ENCODE data around the gene CCDC33.

Gene CCDC33

DNA sequence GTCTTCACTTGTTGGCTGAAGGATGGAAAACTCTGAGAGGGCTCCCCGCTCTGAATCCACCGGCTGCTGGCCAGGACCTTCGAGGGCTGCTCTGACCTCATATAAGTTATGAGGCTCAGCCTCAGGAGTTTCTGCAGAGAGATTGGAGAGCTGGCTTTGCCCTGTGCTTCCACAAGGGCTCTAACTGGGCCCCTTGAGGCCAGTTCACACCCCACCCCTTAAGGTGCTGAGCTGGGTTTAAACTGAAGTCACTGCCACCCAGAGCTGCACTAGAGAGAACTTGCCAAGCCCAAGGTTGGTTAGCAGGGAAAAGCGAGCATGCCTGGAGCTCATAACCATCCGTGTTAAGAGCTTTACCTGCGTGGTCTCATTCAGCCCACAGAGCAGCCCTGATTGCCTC lies 2.8 kb upstream of the CCDC33 start:
- no peak for DNase-seq

DNA sequence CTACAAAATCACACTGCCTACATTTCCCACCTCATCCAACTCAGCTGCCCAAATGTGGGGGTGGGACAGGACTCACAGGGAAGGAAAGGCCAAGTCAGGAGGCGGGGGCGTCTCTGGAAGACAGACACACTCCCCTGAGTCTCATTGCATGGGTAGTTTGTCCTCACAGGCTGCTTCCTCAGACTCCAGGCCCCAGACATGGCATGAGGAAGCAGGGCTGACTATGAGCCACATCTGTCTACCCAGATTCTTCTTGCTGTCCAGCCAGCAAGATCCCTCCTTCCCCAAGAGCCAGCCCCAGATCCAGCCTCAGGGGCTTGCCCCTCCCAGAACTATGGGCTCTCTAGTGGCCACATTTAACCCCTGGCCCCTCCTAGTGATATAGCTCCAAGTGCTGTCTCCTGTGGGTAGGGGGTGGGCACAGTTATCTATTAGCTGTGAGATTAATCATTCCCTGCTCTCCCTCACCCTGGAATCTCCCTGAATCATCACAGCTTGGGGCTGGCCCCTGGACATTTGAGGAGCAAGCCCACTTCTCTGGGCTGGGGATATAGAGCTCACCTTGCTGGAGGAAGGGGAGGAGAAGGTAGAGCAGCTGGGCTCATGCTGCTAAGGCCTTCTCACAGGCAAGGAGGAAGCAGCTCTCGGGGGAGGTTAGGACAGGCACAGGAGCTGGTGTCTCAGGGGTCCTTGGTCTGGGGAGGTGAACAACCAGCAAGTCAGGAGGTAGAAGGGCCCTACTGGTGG lies 2.1 kb upstream of the CCDC33 start:
- DNase-seq: no peak

DNA sequence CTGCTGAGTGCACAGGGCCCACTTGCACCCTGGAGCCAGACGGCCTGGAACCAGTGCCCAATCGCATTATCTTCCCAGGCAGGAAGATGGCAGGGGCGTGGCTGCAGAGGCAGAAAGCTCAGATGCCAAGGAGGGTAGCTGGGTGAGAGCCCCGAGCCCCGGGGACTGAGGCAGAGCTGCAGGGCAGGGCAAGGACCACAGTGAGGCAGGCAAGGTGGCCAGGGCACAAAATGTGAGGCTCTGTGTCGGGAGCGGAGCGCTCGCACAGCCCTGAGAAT lies 1.6 kb upstream of the CCDC33 start:
- DNase-seq: no peak

DNA sequence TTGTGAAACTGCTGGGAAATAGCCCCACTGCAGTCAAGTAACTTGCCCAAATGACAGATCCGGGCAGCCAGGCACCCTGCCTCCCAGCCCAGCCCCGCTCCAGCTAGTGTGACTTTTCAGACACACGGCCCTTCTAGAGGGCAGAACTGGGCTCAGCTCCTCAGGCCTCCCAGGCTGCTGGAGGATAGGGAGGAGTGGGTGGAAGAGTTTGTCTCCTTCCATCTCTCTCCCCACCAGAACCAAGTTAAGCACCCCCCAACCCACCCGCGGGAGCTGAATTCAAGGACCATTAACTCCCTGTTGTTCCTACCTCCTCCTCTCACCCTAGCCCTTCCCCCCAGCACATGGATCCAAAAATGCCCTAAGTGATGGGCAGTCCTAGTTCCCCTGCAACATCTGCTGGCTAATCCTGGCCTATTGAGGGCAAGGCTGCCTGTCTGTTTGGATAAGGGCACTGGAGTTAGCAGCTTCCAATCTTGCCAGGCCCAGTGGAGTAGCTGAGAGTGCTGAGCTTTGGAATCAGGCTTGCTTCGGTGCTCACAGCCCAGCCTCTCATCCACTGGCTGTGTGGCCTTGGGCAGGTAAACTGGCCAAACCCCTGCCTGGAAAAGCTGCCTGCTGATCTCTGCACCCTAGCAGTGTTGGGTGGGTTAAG lies 3.1 kb downstream of the CCDC33 start:
- DNase-seq: peak; percentile 68

DNA sequence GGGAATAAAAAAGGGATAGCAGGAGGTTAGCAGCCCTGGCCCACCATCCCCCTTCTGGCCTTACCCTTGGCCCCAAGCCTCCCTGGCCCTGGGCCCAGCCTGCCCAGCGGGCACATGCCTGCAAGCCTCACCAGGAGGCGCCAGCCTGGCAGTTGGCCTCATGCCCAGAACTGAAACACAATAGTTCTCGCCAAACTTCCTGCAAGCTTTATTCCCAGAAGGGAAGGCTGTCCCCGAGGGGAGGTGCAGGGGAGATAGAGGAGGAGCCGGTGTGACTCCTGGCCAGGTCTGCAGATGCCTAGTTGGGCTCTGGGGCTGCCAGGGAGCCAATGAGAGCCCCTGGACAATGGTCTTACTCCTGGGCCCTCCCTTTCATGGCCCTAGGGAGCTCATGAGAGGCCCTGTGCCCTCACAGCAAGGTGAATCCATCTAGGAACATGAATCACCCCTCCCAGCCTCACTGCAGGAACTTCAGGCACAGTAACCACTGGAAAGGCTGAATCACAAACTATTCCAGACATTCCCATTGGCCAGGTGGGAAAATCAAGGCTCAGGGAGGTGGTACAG lies 4.0 kb downstream of the CCDC33 start:
- peak; percentile 97 for DNase-seq

DNA sequence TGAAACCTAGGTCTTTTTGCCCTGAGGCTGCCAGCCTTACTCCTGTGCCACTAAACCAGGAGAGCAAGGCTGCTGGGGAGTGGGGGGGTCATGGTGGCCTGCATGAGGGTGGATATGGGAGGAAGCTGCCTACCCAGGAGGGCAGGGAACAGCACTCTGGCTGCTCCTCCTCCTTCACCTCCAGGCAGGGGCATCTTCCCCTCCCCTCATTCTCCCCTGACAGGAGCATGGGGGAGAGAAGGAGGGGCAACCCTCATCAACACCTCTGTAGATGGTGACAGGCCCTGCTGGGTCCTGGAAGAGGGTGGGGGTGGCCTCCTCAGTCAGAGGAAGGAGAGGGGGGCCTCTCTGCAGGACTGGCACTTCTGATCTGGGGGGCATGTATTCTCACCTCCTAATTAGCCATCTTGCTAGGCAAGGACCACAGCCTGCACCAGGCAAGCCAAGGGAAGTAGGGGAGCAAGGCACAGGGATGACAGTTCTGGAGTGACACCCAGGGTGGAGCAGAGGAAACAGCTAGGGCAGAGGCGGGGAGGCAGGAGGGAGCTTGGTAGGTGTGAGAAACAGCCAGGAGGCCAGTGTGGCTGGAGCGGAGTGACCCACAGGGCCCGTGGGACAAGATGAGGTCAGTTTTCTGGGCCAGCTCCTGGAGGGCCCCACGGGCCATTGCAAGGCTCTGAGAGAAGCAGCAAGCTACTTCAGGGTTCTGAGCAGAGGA lies 4.9 kb downstream of the CCDC33 start:
- no peak for DNase-seq

DNA sequence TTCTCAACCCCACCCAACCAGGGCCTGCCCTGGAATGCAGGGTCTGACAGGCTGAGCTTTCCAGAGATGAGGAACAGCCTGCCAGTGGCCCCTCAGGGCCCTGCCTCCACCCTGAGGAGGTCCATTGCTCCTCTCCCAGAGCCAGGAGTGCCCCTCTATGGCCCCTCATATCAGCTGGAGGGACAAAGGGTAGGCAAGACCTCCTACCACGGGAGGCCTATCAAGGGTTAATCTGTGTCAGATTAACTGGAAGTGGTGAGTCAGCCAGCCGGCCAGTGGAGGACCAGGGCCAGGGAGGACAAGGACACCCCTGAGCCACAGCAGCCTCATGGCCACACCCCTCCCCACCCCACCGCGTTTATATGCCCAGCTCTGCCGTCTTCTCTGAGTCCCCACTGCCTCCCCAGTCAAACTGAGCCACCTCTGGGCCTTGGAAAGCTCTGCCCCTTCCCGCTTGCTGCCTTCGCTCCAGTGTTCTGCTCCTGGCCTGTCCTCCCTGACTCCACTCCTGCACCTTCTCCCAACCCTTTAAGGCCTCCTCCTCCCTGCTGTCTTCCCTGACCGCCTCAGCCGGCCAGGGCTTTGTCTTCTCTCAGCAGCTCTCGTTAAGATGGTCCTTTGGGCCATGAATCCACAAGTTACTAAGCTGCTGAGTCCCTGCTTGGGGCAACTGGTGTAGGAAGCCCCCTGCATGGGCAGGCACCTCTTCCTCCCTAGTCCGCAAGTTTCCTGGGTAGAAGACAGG lies 6.5 kb downstream of the CCDC33 start:
- DNase-seq: no peak

GRCh38 chr15:74243431-74243830 lies 7.3 kb downstream of the CCDC33 start:
- DNase-seq: no peak

DNA sequence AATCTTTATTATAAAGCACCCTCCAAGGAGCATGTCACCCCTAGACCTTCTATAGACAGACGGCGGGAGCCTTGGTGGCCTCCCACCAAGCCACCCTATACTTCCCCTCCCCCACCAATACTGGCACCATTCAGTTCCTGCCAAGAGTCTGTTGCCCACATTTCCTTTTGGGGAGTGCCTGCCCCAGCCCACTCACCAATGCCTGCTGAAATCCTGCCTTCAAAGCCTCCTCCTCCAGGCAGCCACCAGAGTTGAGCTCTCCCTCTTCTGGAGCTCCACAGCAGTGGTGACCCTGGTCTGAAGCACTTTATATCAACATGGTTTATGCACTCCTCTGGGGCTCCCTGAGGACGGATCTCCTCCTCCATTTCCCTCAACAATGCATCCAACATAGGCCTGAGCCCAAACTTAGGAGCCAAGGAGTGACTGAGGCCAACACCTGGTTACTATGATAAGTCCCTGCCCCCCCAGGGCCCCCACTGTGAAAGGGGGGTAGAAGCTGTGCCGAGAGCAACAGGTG lies 8.8 kb downstream of the CCDC33 start:
- DNase-seq: no peak

DNA sequence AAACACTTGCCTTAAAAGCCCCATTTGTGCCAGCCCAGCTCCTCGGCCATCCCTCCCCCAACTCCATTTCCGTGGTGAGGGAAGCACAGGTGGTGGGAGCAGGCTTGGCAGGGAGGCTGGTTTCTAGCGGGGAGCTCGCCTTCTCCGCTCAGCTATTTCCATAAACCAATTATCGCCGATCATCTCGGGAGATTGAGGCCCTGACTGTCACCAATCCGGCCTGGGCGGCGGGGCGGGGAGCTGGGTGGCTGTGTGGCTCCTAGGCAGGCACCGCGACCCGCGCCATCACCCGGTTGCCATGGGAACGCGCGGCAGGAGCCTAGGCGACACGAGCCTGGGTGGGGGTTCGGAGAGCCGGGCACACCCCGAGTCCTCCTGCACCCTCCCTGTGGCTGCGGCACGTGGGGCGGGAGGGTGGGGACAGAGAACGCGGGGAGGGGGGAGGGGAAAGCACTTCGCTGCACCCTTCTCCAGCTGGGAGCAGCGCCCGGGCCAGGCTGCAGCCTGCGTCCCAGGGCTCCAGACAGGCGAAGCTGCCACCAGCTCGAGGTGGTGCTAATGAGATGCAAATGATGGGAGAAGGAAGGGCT lies 9.3 kb downstream of the CCDC33 start:
- peak; percentile 69 for DNase-seq

GRCh38 chr15:74250266-74250665 lies 14.1 kb downstream of the CCDC33 start:
- DNase-seq: no peak

GRCh38 chr15:74251131-74251811 lies 15.1 kb downstream of the CCDC33 start:
- DNase-seq: peak; percentile 93

DNA sequence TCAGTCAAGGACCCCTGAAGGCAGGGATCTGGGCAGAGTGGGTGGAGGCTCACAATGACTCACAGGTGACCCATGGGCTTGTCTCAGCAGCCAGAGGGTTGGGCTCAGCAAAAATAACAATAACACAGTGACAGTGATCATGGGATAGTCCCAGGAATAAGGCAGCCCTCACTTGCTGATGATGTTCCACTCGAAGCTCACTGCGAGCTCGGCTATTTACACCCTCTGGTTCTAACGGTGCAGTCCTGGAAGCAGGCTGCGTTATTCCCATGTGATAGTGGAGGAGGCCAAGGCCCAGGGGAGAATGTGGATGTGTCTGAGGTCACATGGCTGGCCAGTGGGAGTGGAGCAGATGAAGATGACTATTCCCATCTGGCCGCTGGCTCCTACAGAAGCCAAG lies 16.2 kb downstream of the CCDC33 start:
- peak; percentile 19 for DNase-seq

DNA sequence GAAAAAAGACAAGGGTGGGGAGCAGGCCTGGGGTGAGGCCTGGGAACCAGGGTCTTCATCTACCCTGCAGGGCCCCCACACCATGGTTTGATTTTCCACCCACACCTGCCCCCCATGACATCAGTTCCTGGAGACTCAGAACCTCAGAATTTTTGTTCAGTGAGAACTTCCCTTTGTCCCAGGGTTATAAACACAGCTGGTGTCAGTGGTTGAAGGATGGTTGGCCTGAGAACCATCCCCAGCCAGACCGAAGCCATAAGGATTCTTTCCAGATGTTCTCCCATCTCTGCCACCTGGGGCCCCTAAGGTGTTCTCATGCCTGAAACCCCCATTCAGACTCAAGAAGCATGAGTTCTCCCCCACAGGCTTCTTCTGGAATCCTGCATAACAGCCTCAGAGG lies 16.6 kb downstream of the CCDC33 start:
- DNase-seq: no peak

- DNase-seq: no peak
Observed at GRCh38 chr15:74253211-74253921, 17.2 kb downstream of the CCDC33 start.

- no peak for DNase-seq
Observed at GRCh38 chr15:74257105-74257504, 21.0 kb downstream of the CCDC33 start.

DNA sequence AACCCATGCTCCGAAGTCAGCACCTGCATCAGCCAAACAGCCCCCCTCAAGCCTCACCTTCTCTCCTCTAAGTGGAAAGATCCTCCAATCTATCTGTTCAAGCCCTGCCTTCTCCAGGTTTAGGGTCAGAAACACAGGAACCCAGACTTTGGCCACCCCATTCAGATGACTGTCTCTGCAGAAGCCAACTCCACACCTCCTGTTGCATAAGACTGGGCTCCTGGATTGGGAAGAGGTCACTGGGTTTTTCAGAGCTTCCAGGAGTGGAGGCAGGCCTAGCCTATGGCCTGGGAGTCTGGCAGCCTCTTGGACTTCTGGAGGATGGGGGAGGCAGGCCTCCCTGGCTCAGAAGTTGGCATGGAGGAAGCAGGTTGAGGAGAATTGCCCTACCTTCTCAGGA lies 21.5 kb downstream of the CCDC33 start:
- DNase-seq: no peak

DNA sequence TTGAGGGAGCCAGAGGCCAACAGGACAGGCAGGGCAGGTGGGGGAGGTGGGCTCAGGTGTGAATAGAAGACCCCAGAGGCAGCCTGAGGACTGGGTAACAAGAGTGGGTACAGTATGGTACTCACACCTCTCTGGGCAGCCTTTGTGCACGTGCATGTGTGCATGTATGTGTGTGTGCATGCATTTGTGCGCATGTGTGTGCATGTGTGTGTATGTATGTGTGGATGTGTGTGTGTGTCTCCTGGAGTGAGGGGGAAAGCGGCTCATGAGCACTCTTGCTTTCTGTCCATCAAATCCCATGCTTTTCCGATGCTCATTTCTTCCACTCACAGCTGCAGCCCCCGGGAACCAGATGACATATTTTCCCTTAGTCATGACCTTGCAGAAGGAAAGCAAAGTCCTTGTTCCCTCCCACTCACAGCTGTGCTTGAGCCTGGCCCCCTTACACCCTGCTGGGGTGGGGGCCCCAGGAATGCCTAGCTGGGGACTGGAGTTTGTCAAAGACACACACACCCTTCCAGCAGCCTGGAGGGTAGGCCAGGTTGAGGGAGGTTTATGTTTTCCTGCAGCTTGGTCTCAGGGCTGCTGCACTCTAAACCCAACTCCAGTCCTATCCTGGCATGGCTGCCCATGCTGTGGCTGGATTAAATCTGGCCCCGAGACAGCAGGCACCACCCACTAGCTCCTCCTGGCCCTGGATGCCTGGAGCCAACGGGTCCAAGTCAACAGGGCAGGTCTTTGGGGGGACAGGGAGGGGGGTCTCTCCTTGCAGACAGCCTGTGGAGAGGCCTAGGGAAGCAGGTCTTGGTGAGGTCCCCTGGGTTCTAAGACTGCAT lies 22.5 kb downstream of the CCDC33 start:
- no peak for DNase-seq

- peak; percentile 30 for DNase-seq
Observed at GRCh38 chr15:74259292-74259648, 23.1 kb downstream of the CCDC33 start.

DNA sequence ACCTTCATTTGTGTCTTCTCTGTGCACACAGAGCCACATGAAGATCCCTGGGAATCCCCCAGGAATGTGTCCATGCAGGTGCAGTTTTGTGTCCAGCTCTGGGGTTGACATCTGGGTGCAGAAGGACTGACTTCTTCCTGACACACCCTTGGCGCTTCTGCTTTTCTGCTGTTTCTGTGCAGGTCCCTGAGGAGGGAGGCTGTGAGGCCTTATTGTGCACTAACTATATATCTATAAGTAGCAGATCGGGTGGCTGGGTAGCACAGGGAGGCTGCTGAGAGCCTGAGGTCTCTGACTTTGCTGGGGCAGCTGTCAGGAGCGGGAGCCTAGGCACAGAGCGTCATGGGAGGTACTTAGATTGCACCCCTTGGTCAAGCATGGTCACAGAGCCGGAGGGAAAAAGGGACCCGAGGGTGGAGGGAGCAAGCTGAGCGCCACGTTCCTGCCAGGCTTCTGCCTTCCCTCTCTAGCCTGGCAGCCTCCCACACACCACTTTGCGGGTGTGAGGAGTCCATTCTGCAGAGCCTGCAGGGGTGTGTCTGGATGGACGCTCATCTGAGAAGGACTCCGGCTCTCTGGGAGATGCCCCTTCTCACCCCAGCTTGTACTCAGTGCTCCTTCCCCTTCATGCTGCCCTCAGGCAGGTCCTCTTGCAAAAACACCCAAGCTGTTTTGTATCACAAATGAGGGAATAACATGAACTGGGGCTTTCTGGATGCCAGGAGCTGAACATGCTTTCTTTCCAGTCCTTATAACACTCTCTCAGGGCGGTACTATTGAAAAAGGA lies 23.9 kb downstream of the CCDC33 start:
- DNase-seq: no peak
